ENCODE data around the gene ANKRD27. TPM values are rescaled to one million over a fixed set of nuclear protein-coding genes. Genes with fewer than 3 reads are reported as not detected.
"Not testable (repeated sequence)": the region's sequence is repeated elsewhere in the genome, so short reads cannot be mapped to it uniquely, and the experiment has no call there.

The ANKRD27 gene
- total RNA-seq, 1 experiment from 2014 or later = 48.1 TPM

DNA sequence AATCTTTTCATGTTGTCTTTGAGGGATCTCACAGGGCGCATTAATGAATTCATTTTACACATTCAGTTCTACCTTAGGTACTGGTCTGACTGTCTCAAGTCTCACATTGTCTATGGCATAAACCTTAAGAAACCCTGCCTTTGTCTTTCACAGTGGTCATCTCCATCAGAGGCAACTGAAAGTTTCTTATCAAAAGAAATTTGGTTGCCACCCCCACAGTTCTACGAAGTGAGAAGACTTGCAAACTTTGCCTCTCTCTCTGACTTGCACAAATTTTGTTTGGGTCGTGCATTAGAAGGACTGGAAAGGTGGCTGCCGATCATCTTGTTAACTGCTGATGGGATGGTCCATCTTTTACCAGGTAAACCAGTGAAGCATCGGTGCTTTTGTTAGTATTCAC lies 34.1 kb upstream of the ANKRD27 start:
- Histone ChIP-seq H2AFZ (ENCODE audit: low read length) (no peak overlapping the region), H3K27ac (ENCODE audit: low read length) (no peak overlapping the region), H3K36me3 (ENCODE audit: insufficient read depth, low read length) (peaks cover 29% of the 10 kb centered on the region), H3K27me3 (ENCODE audit: low read length) (no peaks in the 10 kb centered on the region), H4K20me1 (ENCODE audit: insufficient read depth, low read depth, low read length) (no peaks in the 10 kb centered on the region), H3K4me1 (ENCODE audit: low read length) (no peaks in the 10 kb centered on the region), H3K4me3 (ENCODE audit: low read length) (no peak overlapping the region), H3K79me2 (ENCODE audit: low read length) (peaks cover 35% of the 10 kb centered on the region), H3K9me2 (replicated peaks; ENCODE audit: insufficient read depth, low read length) (no peaks in the 10 kb centered on the region), H3K9ac (ENCODE audit: low read length) (no peak overlapping the region), H3K4me2 (ENCODE audit: low read depth, low read length, poor library complexity, severe bottlenecking) (no peak overlapping the region), H3K9me3 (ENCODE audit: low read length) (no peaks in the 10 kb centered on the region)
- no peak for DNase-seq

GRCh38 chr19:32708457-32708856 lies 33.5 kb upstream of the ANKRD27 start:
- Histone ChIP-seq H3K27me3 (ENCODE audit: low read length) (no peaks in the 10 kb centered on the region), H3K27ac (ENCODE audit: low read length) (no peak overlapping the region), H3K4me2 (ENCODE audit: low read depth, low read length, poor library complexity, severe bottlenecking) (no peak overlapping the region), H3K9ac (ENCODE audit: low read length) (no peak overlapping the region), H3K36me3 (ENCODE audit: insufficient read depth, low read length) (peaks cover 30% of the 10 kb centered on the region), H3K79me2 (ENCODE audit: low read length) (peaks cover 39% of the 10 kb centered on the region), H3K4me3 (ENCODE audit: low read length) (no peak overlapping the region), H3K4me1 (ENCODE audit: low read length) (no peaks in the 10 kb centered on the region), H2AFZ (ENCODE audit: low read length) (no peak overlapping the region), H3K9me3 (ENCODE audit: low read length) (no peaks in the 10 kb centered on the region), H3K9me2 (replicated peaks; ENCODE audit: insufficient read depth, low read length) (no peaks in the 10 kb centered on the region), H4K20me1 (ENCODE audit: insufficient read depth, low read depth, low read length) (no peaks in the 10 kb centered on the region)
- DNase-seq = no peak

- not testable (repeated sequence) for H3K9ac ChIP-seq (ENCODE audit: low read length); DNase-seq; H3K4me2 ChIP-seq (ENCODE audit: low read depth, low read length, poor library complexity, severe bottlenecking); H3K27ac ChIP-seq (ENCODE audit: low read length); H3K27me3 ChIP-seq (ENCODE audit: low read length); H3K9me2 ChIP-seq (replicated peaks; ENCODE audit: insufficient read depth, low read length); H3K4me3 ChIP-seq (ENCODE audit: low read length); H3K4me1 ChIP-seq (ENCODE audit: low read length); H3K9me3 ChIP-seq (ENCODE audit: low read length); H4K20me1 ChIP-seq (ENCODE audit: insufficient read depth, low read depth, low read length); H2AFZ ChIP-seq (ENCODE audit: low read length)
- Histone ChIP-seq H3K36me3 (ENCODE audit: insufficient read depth, low read length) (peaks cover 48% of the 10 kb centered on the region), H3K79me2 (ENCODE audit: low read length) (peaks cover 76% of the 10 kb centered on the region)
Measured at GRCh38 chr19:32704006-32704405, 29.0 kb upstream of the ANKRD27 start.

- Histone ChIP-seq H3K9ac (ENCODE audit: low read length) (no peak overlapping the region), H3K36me3 (ENCODE audit: insufficient read depth, low read length) (peaks cover 62% of the 10 kb centered on the region), H3K79me2 (ENCODE audit: low read length) (peaks cover 87% of the 10 kb centered on the region)
Measured at GRCh38 chr19:32702010-32702409, 27.0 kb upstream of the ANKRD27 start.

DNA sequence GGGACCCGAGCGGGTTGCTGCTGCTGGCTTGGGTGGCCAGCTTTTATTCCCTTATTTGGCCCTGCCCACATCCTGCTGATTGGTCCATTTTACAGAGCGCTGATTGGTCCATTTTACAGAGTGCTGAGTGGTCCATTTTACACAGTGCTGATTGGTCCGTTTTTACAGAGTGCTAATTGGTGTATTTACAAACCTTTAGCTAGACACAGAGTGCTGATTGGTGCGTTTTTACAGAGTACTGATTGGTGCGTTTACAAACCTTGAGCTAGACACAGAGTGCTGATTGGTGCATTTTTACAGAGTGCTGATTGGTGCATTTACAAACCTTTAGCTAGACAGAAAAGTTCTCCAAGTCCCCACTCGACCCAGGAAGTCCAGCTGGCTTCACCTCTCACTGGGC lies 25.1 kb upstream of the ANKRD27 start:
- not testable (repeated sequence) for H2AFZ ChIP-seq (ENCODE audit: low read length); H3K9ac ChIP-seq (ENCODE audit: low read length); H3K4me2 ChIP-seq (ENCODE audit: low read depth, low read length, poor library complexity, severe bottlenecking); H3K9me2 ChIP-seq (replicated peaks; ENCODE audit: insufficient read depth, low read length); H3K27ac ChIP-seq (ENCODE audit: low read length); H3K27me3 ChIP-seq (ENCODE audit: low read length); H3K4me1 ChIP-seq (ENCODE audit: low read length); H3K9me3 ChIP-seq (ENCODE audit: low read length); H4K20me1 ChIP-seq (ENCODE audit: insufficient read depth, low read depth, low read length); DNase-seq; H3K4me3 ChIP-seq (ENCODE audit: low read length)
- Histone ChIP-seq H3K79me2 (ENCODE audit: low read length) (peaks cover 85% of the 10 kb centered on the region), H3K36me3 (ENCODE audit: insufficient read depth, low read length) (peaks cover 67% of the 10 kb centered on the region)

More at GRCh38 chr19:32702010-32702409, 27.0 kb upstream of the ANKRD27 start:
- H3K27me3 ChIP-seq (ENCODE audit: low read length) = no peaks in the 10 kb centered on the region
- H3K4me2 ChIP-seq (ENCODE audit: low read depth, low read length, poor library complexity, severe bottlenecking) = no peak overlapping the region
- H3K4me1 ChIP-seq (ENCODE audit: low read length) = no peaks in the 10 kb centered on the region
- peaks cover 6% of the 10 kb centered on the region for H3K9me3 ChIP-seq (ENCODE audit: low read length)
- H3K9me2 ChIP-seq (replicated peaks; ENCODE audit: insufficient read depth, low read length) = no peaks in the 10 kb centered on the region
- no peak overlapping the region for H3K27ac ChIP-seq (ENCODE audit: low read length)
- no peak for DNase-seq
- no peak overlapping the region for H2AFZ ChIP-seq (ENCODE audit: low read length)
- no peaks in the 10 kb centered on the region for H4K20me1 ChIP-seq (ENCODE audit: insufficient read depth, low read depth, low read length)
- no peak overlapping the region for H3K4me3 ChIP-seq (ENCODE audit: low read length)

DNA sequence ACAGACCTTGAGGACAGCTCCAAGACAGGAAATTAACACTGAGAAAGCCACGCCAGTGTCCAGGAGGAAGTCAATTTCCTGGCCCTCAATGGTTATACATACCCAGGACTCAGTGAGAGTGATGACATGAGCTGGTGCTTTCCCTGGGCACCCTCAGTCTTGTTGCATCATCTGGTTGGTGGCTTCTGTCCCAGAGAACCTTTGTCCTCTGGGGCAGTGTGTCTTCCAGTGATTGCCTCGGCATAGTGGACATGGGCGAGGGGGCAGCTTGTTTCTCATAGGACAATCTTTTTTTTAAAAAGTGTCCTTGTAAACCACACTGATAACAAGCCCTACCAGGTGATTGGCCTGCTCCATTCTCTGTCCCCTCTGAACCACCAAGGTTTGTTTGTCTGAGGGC lies 21.8 kb upstream of the ANKRD27 start:
- H3K4me2 ChIP-seq (ENCODE audit: low read depth, low read length, poor library complexity, severe bottlenecking); H3K27ac ChIP-seq (ENCODE audit: low read length); H3K4me3 ChIP-seq (ENCODE audit: low read length); H3K27me3 ChIP-seq (ENCODE audit: low read length); DNase-seq; H4K20me1 ChIP-seq (ENCODE audit: insufficient read depth, low read depth, low read length); H3K9ac ChIP-seq (ENCODE audit: low read length); H3K9me2 ChIP-seq (replicated peaks; ENCODE audit: insufficient read depth, low read length); H2AFZ ChIP-seq (ENCODE audit: low read length); H3K9me3 ChIP-seq (ENCODE audit: low read length): not testable (repeated sequence)
- Histone ChIP-seq H3K4me1 (ENCODE audit: low read length) (peaks cover 13% of the 10 kb centered on the region), H3K79me2 (ENCODE audit: low read length) (peaks cover 87% of the 10 kb centered on the region), H3K36me3 (ENCODE audit: insufficient read depth, low read length) (peaks cover 45% of the 10 kb centered on the region)

DNA sequence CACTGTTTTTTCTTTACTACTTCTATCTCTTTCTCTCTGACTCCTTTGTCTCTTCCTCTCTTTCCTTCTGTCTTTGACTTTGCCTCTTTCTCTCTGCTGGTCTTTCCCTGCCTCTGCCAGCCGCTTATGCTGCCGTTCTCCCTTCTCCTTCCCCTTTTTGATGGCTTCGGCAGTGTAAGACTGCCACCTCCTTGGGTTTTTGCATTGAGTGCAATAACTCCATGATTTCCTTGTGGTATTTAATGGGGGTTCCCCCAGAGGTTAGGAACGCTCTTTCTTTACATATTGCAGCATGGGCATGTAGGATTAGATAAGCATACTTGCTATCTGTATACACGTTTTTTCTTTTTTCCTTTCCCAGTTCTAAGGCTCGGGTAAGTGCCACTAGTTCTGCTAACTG lies 20.5 kb upstream of the ANKRD27 start:
- DNase-seq; H3K4me2 ChIP-seq (ENCODE audit: low read depth, low read length, poor library complexity, severe bottlenecking); H3K4me3 ChIP-seq (ENCODE audit: low read length); H3K9me3 ChIP-seq (ENCODE audit: low read length); H3K9me2 ChIP-seq (replicated peaks; ENCODE audit: insufficient read depth, low read length); H4K20me1 ChIP-seq (ENCODE audit: insufficient read depth, low read depth, low read length); H3K27ac ChIP-seq (ENCODE audit: low read length); H3K27me3 ChIP-seq (ENCODE audit: low read length); H3K9ac ChIP-seq (ENCODE audit: low read length); H2AFZ ChIP-seq (ENCODE audit: low read length): not testable (repeated sequence)
- peaks cover 74% of the 10 kb centered on the region for H3K79me2 ChIP-seq (ENCODE audit: low read length)
- peaks cover 34% of the 10 kb centered on the region for H3K36me3 ChIP-seq (ENCODE audit: insufficient read depth, low read length)
- peaks cover 24% of the 10 kb centered on the region for H3K4me1 ChIP-seq (ENCODE audit: low read length)

DNA sequence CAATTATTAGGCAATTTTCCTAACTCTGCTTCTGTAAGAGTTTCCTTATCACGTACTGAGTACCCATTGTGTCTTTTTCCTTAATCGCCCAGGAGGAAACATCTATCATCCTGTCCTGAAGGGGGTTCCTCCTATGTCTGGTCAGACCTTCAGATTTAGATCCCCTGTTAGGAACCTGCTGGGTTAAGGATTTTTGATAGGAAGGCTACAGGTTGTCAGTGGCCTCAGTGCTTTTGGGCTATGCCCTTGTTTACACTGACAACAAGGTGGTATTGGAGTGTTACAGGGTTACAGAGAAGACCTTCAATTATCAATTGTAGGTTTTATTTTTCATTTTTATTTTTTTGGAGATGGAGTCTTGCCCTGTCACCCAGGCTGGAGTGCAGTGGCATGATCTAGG lies 19.9 kb upstream of the ANKRD27 start:
- not testable (repeated sequence) for H3K9me3 ChIP-seq (ENCODE audit: low read length); H3K9ac ChIP-seq (ENCODE audit: low read length); H3K27me3 ChIP-seq (ENCODE audit: low read length); H3K27ac ChIP-seq (ENCODE audit: low read length); H4K20me1 ChIP-seq (ENCODE audit: insufficient read depth, low read depth, low read length); DNase-seq; H3K4me2 ChIP-seq (ENCODE audit: low read depth, low read length, poor library complexity, severe bottlenecking); H3K9me2 ChIP-seq (replicated peaks; ENCODE audit: insufficient read depth, low read length); H3K4me3 ChIP-seq (ENCODE audit: low read length); H2AFZ ChIP-seq (ENCODE audit: low read length)
- H3K79me2 ChIP-seq (ENCODE audit: low read length) = peaks cover 70% of the 10 kb centered on the region
- H3K4me1 ChIP-seq (ENCODE audit: low read length) = peaks cover 29% of the 10 kb centered on the region
- H3K36me3 ChIP-seq (ENCODE audit: insufficient read depth, low read length) = peaks cover 29% of the 10 kb centered on the region

GRCh38 chr19:32694316-32694715 lies 19.3 kb upstream of the ANKRD27 start:
- H3K9me3 ChIP-seq (ENCODE audit: low read length); H3K27ac ChIP-seq (ENCODE audit: low read length); H3K27me3 ChIP-seq (ENCODE audit: low read length); H2AFZ ChIP-seq (ENCODE audit: low read length); H3K9ac ChIP-seq (ENCODE audit: low read length); DNase-seq; H4K20me1 ChIP-seq (ENCODE audit: insufficient read depth, low read depth, low read length); H3K9me2 ChIP-seq (replicated peaks; ENCODE audit: insufficient read depth, low read length): not testable (repeated sequence)
- peaks cover 24% of the 10 kb centered on the region for H3K36me3 ChIP-seq (ENCODE audit: insufficient read depth, low read length)
- peak overlapping the region; percentile 34; the same call in 1 of the 2 replicates for H3K4me3 ChIP-seq (ENCODE audit: low read length)
- peaks cover 65% of the 10 kb centered on the region for H3K79me2 ChIP-seq (ENCODE audit: low read length)
- peak overlapping the region; percentile 70 for H3K4me2 ChIP-seq (ENCODE audit: low read depth, low read length, poor library complexity, severe bottlenecking)
- H3K4me1 ChIP-seq (ENCODE audit: low read length) = peaks cover 32% of the 10 kb centered on the region

All from Karpas-422 (cell line).